Keratinocyte (primary cell): ENCODE data around the gene LHFPL3.

Experiments used
- EZH2 ChIP-seq: IDR thresholded peaks from one replicate; pipeline ENCODE4 v1.6.1; 2012; ENCODE audit warnings: inconsistent platforms, mild to moderate bottlenecking, low read length, moderate library complexity
- TF ChIP-seq, protein P1 (sequence below), 3 experiments: IDR thresholded peaks in 1 of 3; conservative IDR thresholded peaks in 1 of 3; optimal IDR thresholded peaks in 1 of 3; 2 replicates in 2 of 3; 3 replicates in 1 of 3; pipeline versions ENCODE3 to v1.5.1; 2011; ENCODE audit warnings: low read length in 3 of 3, mild to moderate bottlenecking in 3 of 3, moderate library complexity in 2 of 3, control low read depth in 1 of 3, inconsistent platforms in 1 of 3; ENCODE audit not compliant: insufficient read depth in 2 of 3; ENCODE audit errors: extremely low read depth in 1 of 3

DNA sequence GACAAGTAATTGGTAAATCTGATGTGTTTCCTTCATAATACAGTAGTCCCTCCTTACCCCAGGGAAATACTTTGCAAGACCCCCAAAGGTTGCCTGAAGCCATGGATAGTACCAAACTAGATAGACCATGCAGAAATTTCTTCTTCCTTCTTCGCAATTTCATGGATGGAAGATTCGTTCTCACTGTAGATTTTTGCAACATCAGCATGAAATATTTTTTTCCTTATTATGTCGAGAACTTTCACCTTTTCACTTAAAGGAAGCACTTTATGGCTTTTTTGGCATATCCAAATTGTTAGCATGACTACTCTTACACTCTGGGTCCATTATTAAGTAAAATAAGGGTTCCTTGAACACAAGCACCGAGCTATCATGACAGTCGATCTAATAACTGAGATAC lies 333.2 kb downstream of the LHFPL3 start:
- TF ChIP-seq, protein P1, sequence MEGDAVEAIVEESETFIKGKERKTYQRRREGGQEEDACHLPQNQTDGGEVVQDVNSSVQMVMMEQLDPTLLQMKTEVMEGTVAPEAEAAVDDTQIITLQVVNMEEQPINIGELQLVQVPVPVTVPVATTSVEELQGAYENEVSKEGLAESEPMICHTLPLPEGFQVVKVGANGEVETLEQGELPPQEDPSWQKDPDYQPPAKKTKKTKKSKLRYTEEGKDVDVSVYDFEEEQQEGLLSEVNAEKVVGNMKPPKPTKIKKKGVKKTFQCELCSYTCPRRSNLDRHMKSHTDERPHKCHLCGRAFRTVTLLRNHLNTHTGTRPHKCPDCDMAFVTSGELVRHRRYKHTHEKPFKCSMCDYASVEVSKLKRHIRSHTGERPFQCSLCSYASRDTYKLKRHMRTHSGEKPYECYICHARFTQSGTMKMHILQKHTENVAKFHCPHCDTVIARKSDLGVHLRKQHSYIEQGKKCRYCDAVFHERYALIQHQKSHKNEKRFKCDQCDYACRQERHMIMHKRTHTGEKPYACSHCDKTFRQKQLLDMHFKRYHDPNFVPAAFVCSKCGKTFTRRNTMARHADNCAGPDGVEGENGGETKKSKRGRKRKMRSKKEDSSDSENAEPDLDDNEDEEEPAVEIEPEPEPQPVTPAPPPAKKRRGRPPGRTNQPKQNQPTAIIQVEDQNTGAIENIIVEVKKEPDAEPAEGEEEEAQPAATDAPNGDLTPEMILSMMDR (optimal IDR thresholded peaks at IDR 0.05 in 1 of 3, IDR thresholded peaks at IDR 0.05 in 1 of 3, conservative IDR thresholded peaks at IDR 0.05 in 1 of 3; ENCODE audit: extremely low read depth in 1 of 3, insufficient read depth in 2 of 3, low read length in 3 of 3), result no peak
- no peak for TF ChIP-seq EZH2
